DMS 273 (cell line): ENCODE data around the gene RHOBTB1.

Experiments used
- DNase-seq: peaks from one replicate; lab custom pipeline; 2025; ENCODE audit not compliant: unreplicated experiment; lab: John Stamatoyannopoulos, UW

Gene RHOBTB1

DNA sequence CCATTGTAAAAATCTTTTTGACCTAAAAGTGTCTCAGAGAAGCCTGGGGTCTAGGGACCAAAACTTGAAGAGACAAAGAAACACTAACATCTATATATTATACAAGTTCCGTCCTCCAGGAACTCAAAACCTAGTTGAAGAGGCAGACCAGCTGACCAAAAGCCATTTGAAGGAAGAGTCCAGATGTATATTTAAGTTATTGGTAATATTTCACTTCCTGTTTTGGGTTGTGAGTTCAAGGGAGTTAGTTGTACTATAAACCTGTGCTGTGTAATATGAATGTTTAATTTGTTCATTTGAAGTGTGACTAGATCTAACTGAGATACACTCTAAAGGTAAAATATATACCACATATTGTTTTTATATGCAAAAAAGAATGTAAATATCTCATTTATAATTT lies 120.7 kb downstream of the RHOBTB1 start:
- DNase-seq = no peak

DNA sequence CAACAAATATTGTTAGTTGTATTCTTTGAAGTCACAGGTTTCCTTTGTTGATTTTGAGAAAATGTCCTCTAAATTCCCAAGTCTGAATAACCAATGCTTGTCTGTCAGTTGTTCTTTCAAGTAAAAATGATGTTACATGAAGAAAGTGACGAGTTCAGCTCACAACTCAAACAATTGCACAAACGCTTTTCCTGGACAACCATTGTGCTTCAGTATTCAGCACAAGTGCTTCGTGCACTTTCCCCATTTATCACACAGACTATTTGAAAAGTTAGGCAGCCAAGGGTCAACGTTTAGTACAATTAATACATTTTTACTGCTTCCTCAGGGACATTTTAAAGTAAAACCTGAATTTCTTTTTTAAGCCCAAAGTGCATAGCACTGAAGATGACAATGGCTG lies 121.2 kb downstream of the RHOBTB1 start:
- no peak for DNase-seq

DNA sequence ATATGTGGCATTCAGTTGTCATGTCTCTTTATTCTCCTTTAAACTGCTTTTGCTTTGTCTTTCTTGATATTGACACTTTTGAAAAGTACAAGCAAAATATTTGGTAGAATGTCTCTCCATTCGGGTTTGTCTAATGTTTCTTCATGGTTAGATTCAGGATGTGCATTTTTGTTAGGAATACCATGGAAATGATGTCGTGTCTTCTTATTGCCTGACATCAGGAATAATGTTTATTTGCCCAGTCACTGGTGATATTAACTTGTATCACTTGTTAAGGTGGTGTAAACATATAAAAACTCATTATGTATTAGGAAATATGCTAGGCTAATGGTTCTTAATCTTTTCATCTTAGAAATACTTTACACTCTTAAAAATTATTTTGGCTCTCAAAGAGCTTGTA lies 122.3 kb downstream of the RHOBTB1 start:
- DNase-seq = no peak

DNA sequence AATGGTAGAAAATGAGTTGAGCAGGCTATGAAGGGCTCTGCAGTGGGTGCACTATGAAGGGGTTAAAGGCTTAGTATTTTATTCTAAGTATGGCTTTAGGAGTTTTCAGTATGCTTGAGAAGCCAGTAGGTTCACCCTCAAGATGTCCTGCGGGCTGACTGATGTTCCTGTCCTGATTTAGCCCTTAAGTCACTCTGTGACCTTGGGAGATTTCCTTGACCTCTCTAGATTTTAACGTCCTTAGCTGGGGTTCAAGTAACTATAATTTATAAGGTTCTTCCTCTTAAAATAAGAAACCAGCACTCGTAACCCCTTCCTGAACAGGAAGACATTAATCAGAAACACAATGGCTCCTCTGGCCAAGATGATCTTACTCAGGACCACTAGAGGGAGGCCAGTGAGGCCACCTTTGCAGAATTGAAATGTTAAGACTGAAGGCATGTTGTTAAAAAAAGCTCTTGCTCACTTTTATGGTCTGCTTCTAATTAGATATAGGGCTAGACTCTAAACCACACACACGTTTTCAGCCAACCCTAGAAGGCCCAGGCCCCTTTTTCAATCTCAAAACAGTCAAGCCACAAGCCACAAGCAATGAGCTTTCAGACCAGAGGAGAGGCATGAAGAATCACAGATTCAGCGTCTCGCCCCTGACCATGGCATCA lies 123.8 kb downstream of the RHOBTB1 start:
- peak; percentile 10 for DNase-seq
